ENCODE data around the gene GTF2E1.

GTF2E1 gene

GRCh38 chr3:120802916-120803315 lies 60.4 kb downstream of the GTF2E1 start:
- no peak for DNase-seq

- DNase-seq = no peak
Observed at GRCh38 chr3:120816728-120817127, 74.2 kb downstream of the GTF2E1 start.

- DNase-seq = no peak
Observed at GRCh38 chr3:120820748-120821147, 78.2 kb downstream of the GTF2E1 start.

GRCh38 chr3:120821426-120821825 lies 78.9 kb downstream of the GTF2E1 start:
- DNase-seq = no peak

GRCh38 chr3:120823156-120823555 lies 80.6 kb downstream of the GTF2E1 start:
- no peak for DNase-seq

- no peak for DNase-seq
Observed at GRCh38 chr3:120824613-120825012, 82.1 kb downstream of the GTF2E1 start.

- no peak for DNase-seq
Observed at GRCh38 chr3:120828796-120829195, 86.3 kb downstream of the GTF2E1 start.

- no peak for DNase-seq
Observed at GRCh38 chr3:120831066-120831465, 88.5 kb downstream of the GTF2E1 start.

All from EL (cell line).